Mesothelial cell of epicardium (in vitro differentiated cells): ENCODE data around the gene TMPRSS6. TPM values are rescaled to one million over a fixed set of nuclear protein-coding genes. Genes with fewer than 3 reads are reported as not detected.

Experiments used
- DNase-seq, 2 experiments: peaks; one replicate each; pipeline ENCODE4 v3.0.0; 2021; ENCODE audit warnings: low spot score in 2 of 2; ENCODE audit not compliant: unreplicated experiment in 2 of 2
- H3K27ac Mint-ChIP-seq: 2 replicates; pipeline ENCODE4 v1.8.0; 2021; ENCODE audit warnings: mixed read lengths
- H3K27me3 Mint-ChIP-seq: 2 replicates; pipeline ENCODE4 v1.8.0; 2021; ENCODE audit warnings: low read depth, mixed read lengths
- H3K36me3 Mint-ChIP-seq: 2 replicates; pipeline ENCODE4 v1.8.0; 2021; ENCODE audit warnings: mixed read lengths
- H3K4me1 Mint-ChIP-seq: 2 replicates; pipeline ENCODE4 v1.8.0; 2021; ENCODE audit warnings: mixed read lengths
- H3K4me3 Mint-ChIP-seq: 2 replicates; pipeline ENCODE4 v1.8.0; 2021; ENCODE audit warnings: mild to moderate bottlenecking, moderate library complexity, mixed read lengths
- H3K9me3 Mint-ChIP-seq: 2 replicates; pipeline ENCODE4 v1.8.0; 2021; ENCODE audit warnings: mixed read lengths
- CTCF ChIP-seq: fragments of 200-600 bp; sonication (generic); IDR thresholded peaks from one replicate; pipeline ENCODE4 v1.5.0; 2021; ENCODE audit warnings: antibody characterized with exemption; ENCODE audit not compliant: unreplicated experiment
- total RNA-seq: library from RNA; stranded (reverse); gene quantifications from 3 replicates; pipeline ENCODE4 v1.2.1, GENCODE V29; 2021

TMPRSS6 gene
- total RNA-seq, 1 donor from 2014 or later: not detected

- Mint-ChIP-seq H3K9me3 (no peaks in the 10 kb centered on the region), H3K27ac (no peak overlapping the region), H3K27me3 (peaks cover 58% of the 10 kb centered on the region)
These were observed 14.4 kb downstream of the TMPRSS6 start for GRCh38 chr22:37095113-37095512.

GRCh38 chr22:37094239-37094638 is 15.3 kb downstream of the TMPRSS6 start:
- Mint-ChIP-seq H3K4me1 (no peaks in the 10 kb centered on the region), H3K27me3 (peaks cover 52% of the 10 kb centered on the region), H3K4me3 (no peak overlapping the region), H3K27ac (no peak overlapping the region), H3K36me3 (no peaks in the 10 kb centered on the region), H3K9me3 (no peaks in the 10 kb centered on the region)
- no peak for TF ChIP-seq CTCF
- DNase-seq: no peak

More at GRCh38 chr22:37095113-37095512, 14.4 kb downstream of the TMPRSS6 start:
- TF ChIP-seq CTCF: no peak
- H3K36me3 Mint-ChIP-seq: no peaks in the 10 kb centered on the region
- no peak overlapping the region for H3K4me3 Mint-ChIP-seq
- DNase-seq: no peak
- no peaks in the 10 kb centered on the region for H3K4me1 Mint-ChIP-seq

DNA sequence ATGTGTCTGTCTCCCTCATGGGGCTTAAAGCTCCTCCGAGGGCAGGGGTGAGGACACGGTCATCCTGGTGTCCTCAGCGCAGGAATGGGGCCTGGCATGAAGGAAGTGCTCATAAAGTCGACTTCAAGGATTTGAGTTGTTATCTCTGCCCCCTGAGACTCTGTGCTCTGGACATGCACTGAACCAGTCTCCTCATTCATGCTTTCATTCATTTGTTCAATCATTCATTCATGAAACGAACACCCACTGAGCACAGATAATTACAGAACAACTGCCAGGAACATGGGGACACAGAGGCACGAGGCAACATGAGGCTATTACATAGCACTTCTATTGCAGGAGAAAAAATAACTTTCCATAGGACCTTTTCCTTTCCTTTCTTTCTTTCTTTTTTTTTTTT is 16.5 kb downstream of the TMPRSS6 start:
- no peak for TF ChIP-seq CTCF
- H3K36me3 Mint-ChIP-seq: no peaks in the 10 kb centered on the region
- no peaks in the 10 kb centered on the region for H3K9me3 Mint-ChIP-seq

GRCh38 chr22:37091994-37092393 is 17.5 kb downstream of the TMPRSS6 start:
- no peak for TF ChIP-seq CTCF
- DNase-seq: no peak
- no peaks in the 10 kb centered on the region for H3K36me3 Mint-ChIP-seq
- H3K9me3 Mint-ChIP-seq: no peaks in the 10 kb centered on the region
- no peak overlapping the region for H3K27ac Mint-ChIP-seq
- H3K4me1 Mint-ChIP-seq: no peaks in the 10 kb centered on the region
- peaks cover 37% of the 10 kb centered on the region for H3K27me3 Mint-ChIP-seq
- no peak overlapping the region for H3K4me3 Mint-ChIP-seq

More for the DNA sequence above, 16.5 kb downstream of the TMPRSS6 start:
- Mint-ChIP-seq H3K4me1 (no peaks in the 10 kb centered on the region), H3K4me3 (no peak overlapping the region), H3K27ac (no peak overlapping the region), H3K27me3 (peaks cover 41% of the 10 kb centered on the region)
- no peak for DNase-seq

- Mint-ChIP-seq H3K4me3 (no peak overlapping the region), H3K9me3 (no peaks in the 10 kb centered on the region), H3K27me3 (peaks cover 29% of the 10 kb centered on the region), H3K4me1 (no peaks in the 10 kb centered on the region), H3K27ac (no peak overlapping the region), H3K36me3 (no peaks in the 10 kb centered on the region)
- no peak for DNase-seq
- TF ChIP-seq CTCF: no peak
These were observed 18.4 kb downstream of the TMPRSS6 start for GRCh38 chr22:37090920-37091695.
